SIG-M5 (cell line): ENCODE results near the gene DLGAP1.
"Not testable (repeated sequence)": the region's sequence is repeated elsewhere in the genome, so short reads cannot be mapped to it uniquely, and the experiment has no call there.

Experiments used
- DNase-seq: peaks from one replicate; lab custom pipeline; 2025; lab: John Stamatoyannopoulos, UW

Gene DLGAP1

DNA sequence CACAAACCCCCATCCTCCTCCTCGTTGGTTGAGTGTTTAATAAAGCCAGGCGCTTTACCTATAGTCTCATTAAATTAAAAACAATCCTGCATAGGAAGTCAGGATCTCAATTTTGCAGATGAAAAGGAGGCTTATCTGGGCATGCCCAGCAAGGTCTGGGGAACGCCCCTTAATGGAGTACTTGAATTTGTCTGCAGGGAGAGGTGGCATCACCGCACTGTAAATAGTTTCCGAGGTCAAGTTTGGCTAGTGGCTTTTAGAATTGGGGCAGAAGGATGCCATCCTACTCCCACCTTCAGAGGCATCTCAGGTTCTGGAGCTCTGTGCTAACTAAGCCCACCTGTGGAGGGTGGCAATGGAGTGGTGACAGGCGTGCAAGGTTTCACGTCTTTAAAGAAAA, 855.9 kb downstream of the DLGAP1 start:
- no peak for DNase-seq

DNA sequence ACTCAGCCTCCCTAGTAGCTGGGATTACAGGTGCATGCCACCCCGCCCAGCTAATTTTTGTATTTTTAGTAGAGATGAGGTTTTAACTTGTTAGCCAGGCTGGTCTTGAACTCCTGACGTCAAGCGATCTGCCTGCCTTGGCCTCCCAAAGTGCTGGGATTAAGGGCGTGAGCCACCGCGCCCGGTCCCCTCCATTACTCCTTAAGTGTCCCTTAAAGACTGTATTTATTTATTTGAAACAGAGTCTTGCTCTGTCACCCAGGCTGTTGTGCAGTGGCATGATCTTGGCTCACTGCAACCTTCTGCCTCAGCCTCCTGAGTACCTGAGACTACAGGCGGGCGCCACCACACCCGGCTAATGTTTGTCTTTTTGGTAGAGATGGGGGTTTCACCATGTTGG, 856.5 kb downstream of the DLGAP1 start:
- DNase-seq: no peak

DNA sequence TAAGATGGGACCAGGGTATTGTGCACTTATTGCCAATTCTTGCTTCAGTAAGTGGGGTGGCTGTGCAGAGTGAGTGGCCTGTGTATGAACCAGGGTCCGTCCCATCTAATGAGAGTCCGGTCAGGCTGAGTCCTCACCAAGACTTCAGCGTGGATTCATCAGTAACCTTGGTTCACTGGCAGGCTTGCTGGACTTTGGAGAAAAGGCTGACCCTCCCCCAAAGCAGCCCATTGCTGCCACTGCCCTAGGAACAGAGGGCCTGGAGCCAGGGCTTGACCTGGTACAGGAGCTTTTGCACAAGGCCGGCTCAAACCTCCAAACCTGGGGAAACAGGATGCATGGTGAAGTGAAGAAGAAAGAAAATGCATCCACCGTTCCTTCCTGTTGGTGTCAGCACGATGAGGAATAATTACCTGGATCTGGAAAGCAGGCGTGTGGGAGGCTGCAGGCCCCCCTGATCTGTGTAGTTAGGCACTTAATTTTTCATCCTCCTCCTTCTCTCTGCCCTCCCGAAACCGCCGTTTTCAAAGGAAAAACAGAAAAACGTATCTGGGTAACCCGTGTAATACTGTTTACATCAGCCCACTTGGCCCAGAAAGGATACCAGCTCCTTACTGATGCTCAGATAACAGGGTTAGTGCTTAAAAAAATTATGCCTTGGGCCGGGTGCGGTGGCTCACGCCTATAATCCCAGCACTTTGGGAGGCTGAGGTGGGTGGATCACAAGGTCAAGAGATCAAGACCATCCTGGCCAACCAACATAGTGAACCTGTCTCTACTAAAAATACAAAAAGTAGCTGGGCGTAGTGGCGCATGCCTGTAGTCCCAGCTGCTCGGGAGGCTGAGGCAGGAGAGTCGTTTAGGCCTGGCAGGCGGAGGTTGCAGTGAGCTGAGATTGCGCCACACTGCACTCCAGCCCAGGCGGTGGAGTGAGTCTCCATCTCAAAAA, 857.4 kb downstream of the DLGAP1 start:
- no peak for DNase-seq

DNA sequence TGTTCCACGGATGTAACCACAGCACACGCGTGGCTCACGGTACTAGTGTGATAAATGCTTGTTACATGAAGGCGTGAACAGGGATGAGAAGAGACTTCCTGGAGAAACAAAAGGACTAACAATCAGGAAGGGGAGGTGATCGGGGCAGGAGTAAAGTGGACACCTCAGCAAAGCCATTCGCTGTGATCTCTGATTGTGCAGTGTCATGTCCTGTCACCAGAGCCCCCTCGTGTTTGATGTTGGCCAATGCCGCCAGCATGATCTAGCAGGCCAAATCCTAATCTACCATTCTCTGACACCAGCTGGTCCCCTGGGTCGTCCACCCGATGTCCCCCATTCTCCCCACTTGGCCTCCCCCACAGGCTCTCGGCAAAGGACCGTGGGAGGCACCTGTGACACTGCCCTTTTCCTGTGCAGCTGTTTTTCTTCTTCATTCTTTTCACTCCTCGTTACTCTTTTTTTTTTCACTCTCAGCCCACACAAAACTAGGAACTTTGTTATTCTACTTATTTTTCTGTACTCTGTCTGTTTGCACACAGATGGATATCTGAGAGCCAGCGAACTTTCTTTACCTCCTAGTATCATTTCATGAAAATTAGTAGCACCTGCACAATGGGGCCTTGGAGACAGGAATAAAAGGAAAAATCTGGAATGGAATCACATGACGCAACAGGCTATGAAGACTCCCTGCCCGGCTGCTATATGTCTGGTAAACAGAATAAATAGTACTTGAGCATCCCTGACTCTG, 858.3 kb downstream of the DLGAP1 start:
- DNase-seq: no peak

DNA sequence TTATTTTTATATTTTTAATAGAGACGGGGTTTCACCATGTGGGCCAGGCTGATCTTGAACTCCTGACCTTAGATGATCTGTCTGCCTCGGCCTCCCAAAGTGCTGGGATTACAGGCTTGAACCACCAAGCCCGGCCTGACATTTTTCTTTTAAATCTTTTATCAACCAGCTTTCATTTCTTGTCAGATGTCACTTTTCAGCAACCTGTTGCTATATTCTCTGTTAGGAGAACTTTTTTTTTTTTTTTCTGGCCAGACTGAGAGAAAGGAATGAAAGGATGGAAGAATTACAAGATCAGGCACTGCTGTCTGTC, 858.8 kb downstream of the DLGAP1 start:
- DNase-seq: no peak

DNA sequence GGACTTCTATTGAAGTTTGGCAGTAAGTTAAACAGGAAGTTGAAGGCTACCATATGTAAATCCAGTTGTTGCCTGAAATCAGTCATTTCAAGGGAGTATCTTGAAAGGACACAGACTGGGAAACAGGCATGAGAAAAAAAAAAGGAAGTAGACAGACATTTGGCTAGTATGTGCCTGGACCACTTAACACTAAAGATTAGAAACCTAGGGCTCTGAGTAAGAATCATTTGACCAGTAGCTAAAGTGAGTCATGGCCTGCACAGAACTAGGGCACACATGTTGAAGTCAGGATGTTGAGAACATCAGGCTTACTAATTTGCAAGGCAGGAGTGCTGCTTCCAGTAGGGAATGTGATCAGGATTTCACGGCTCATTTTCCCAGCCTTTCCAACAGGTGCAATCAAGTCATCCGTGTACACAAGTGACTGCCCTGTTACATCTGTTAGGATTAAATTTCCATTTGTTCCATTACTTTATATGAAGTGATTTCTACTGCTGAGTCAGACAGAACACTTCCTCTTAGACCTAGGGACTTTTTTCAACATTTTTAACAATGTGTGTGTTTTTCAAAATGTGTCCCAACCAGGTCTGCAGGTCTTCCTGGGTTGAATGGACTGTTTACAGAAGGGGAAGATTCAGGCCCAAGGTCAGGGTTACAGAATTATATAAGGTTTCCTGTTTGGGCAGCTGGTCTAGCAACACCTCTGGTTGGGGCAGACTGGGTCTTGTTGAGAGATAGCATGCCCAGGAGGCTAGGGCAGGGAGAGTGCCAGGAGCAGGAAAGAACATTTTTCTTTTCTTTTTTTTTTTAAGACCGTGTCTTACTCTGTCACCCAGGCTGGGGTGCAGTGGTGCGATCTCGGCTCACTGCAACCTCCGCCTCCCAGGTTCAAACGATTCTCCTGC, 859.5 kb downstream of the DLGAP1 start:
- no peak for DNase-seq

DNA sequence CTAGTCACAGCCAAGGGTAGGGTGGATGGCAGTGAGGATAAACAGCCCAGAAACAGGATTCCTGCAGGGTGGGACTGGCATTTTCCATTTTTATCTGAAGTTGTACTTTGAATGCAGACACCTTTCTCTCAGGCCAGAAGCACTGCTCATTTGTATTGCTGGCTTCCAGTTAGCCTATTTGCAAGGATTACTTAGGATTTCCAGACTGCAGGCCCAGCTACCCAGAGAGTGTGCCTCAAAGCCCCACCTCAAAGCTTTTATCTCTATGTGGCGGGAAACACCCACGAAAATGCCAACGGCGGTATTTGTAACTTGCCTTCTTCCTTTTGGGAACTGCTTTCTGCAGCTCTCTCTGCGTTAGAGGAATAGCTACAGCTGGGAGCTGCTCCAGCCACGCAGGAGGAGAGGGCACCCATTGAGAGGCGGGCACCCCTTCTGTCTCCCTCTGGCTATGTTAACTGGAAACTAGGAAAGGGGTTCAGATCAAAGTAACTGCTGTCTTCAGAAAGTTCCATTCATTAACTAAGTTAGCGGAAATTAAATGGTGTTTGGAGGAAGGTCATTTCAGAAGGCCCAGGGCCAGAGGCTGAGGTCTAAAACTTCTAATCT, 860.2 kb downstream of the DLGAP1 start:
- no peak for DNase-seq

DNA sequence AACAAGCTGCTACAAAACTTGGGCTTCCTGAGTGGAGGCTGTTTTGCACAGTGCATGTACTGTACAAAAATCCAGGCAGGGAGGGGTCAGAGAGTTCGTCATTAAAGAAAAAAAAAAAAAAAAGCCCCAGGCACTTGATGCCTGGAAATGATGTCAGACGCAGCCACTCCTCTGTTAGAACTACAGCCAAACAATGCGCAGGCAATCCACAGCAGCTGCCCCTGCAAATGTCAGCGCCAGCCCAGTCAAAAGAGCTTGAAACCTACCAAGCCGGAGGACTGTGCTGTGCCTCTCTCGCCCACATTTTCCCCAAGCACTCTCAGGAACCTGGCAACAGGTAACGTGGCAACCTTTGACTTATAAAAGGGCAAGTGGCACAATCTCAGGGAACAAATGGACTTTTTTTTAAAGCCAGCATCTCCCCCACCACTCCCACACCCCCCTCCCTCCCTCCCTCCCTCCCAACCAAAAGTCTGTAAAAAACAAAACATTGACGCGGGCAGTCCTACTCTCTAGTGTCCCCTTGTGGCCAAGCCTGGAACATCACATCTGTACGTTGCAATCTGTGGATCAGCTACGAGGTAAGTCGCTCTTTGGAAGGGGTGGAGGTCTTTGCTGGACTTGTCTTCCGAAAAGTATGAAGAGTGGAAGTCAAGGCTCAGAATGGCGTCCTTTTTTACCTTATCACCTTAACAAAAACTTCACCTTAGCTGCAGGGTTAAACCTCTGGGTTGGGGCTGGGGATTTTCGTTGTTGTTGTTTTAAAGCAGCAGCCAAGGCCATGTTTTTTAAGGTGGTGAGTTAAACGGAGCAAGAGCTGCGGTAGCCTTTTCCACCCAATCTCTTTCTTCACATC, 861.0 kb downstream of the DLGAP1 start:
- no peak for DNase-seq

DNA sequence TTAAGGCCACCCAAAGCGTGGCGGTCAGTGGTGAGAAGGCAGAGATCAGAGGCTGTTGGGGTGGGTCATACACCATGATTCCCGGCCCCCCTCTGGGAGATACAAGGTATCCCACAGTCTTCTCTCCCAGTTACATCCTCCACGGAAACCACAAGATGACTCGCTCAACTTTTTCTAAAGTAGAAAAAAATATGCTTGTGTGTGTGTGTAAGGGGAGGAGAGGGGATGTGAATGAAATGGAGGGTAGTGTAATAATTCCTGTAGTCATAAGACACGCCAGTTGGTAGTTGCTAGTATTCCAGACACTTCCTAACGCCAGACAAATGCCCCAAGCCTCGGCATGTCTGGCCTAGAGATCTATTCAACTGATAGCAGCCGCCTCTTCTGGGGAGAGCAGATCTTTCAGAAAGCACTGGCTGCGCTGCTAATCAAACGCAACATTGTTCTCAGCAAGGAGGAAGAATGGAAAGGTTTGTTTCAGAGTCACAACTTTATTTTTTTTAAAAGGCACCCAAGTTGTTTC, 861.7 kb downstream of the DLGAP1 start:
- no peak for DNase-seq

DNA sequence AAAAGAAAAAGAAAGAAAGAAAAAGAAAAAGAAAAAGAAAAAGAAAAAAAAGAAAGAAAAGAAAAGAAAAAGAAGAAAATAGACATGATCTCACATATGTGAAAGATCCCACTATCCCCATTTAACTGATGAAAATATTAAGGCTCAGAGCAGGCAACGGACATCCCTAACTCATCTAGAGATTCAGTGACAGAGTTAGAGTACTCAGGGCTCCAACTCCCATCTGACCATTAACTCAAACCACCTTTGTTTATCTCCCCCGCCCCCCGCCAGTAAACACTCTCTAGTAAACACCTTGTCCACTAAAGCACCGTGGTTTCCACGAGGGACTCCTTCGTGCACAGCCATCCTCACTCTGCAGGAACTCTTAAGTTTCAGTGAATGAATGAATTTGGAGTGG, 862.2 kb downstream of the DLGAP1 start:
- no peak for DNase-seq

DNA sequence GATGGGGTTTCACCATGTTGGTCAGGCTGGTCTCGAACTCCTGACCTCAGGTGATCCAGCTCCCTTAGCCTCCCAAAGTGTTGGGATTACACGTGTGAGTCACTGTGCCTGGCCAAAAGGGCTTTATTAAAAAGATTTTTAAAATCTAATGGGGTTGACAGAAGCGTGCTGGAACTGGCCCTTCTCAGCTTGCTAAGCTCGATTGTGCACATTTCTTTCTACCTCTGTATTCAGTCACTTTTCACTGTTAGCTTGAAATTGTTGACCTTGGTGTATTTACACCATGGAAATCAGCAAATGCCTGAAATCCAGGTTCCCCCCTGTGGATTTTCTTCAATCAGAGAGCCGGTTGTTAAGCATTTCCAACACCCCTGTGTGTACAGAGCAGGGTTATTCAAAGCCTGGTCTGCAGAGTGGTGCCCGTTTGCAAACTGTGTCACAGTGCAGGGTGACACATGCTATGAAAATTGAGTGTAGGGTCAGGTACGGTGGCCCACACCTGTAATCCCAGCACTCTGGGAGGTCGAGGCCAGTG, 864.9 kb downstream of the DLGAP1 start:
- no peak for DNase-seq

DNA sequence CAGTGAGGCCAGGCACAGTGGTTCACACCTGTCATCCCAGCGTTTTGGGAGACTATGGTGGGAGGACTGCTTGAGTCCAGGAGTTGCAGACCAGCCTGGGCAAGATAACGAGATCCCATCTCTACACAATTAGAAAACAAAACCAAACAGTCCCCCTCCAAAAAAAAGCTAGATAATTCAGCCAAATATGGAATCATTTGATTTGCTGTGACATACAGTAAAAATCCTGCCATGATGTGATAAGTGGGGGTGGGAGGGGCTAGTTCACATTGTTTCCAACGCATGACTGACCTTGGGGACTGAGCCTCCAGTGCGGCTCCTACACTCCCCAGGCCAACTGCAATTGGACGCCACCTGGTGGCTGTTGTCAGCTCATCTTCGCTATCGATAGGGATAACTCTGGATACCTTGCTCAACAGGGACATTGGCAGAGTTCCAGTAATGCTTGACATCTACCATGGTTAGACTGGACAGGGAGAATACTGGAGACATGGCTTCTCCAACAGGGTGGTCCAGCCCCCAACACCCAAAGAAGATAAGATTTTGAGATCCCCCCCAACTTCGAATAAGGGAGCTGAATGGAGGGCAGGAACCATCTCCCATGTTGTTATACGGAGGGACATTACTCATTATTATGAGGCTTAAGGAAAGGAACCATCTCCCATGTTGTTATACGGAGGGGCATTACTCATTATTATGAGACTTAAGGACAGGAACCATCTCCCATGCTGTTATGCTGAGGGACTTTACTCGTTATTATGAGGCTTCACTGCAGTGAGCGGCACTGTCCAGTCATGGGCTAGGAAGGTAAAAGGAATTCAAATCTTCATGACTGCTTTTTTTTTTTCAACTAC, 869.2 kb downstream of the DLGAP1 start:
- DNase-seq: peak; percentile 18

DNA sequence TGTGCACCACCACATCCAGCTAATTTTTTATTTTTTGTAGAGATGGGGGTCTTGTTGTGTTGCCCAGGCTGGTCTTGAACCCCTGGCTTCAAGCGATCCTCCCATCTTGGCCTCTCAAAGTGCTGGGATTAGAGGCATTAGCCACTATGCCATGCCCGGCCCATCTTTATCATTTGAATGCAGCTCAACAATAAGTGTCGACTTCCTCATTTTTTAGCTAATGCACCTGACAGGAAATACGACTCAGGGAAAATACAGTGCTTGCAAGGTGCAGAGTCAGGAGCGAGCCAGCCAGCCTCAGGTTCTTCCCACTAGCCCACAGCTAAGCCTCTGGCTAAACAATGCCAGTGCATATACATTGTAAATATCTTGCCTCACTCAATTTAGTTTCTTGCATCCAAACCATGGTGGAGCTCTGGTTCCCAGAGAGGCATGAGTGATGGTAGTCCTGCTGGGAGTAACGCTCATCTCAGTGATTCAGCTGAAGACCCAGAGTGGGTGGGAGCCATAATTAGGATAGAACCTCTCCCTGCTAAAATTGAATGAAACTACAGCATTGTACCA, 870.1 kb downstream of the DLGAP1 start:
- no peak for DNase-seq

DNA sequence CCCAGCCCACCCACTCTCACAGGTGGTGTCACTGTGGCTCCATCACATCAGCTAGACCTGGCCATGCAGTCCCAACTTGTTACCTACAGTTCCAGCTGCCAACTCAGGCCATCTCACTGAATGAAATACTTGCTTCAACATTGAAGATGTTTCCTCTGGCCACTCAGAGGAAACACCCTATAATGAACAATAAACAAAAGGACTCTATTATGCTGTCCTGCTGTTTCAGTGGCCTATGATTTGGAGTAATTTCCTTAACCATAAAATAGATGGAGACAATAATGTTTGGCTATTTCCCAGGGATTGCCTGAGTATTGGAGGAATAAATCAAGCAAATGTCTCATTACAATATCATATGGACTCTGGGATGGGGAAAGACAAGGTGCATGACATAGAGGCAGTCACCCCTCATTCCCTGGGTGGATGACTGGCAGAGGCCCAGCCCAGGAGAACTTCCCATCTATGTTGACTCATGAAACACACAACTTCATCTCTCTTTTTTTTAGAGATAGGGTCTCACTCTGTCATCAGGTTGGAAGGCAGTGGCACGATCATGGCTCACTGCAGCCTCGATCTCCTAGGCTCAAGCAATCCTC, 870.7 kb downstream of the DLGAP1 start:
- DNase-seq: no peak

DNA sequence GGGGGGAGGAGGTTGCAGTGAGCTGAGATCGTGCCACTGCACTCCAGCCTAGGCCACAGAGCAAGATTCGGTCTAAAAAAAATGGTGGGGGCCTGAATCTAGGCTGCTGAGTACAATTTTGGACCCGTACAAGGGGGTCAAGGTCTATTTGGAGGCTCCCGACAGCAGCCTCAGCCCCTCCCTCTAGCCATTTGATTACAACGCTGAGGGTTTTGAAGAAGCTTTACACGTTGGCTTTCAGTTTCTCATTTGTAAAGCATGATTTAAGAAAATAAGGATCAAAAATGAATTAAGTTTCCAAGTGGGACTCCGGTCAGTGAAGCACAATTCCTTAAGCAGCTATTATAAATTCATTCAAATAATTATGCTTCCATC, 871.2 kb downstream of the DLGAP1 start:
- DNase-seq: no peak

DNA sequence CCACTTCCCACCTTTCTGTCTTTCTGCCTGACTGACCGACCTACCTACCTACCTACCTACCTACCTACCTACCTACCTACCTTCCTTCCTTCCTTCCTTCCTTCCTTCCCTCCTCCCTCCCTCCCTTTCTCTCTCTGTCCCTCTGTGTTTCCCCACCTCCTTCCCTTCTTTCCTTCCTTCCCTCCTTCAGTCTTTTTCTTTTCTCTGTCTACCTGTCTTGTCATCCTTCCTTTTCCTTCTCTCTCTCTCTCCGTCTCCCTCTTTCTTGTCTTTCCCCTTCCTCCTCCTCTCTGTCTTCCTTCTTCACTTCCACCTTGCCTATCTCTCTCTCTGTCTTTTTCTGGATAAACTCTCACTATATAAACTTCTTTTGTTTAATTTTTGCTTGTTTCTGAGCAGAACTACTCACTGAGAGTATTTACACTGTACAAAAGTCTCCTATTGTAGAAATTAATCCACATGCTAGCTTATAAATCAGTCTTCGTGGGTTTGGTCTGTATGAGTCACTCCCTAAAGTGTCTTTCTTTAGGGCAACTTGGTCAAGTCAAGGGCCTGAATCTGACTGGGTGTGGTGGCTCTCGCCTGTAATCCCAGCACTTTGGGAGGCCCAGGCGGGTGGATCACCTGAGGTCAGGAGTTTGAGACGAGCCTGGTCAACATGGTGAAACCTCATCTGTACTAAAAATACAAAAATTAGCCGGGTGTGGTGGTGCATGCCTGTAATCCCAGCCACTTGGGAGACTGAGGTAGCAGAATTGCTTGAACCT, 871.8 kb downstream of the DLGAP1 start:
- not testable (repeated sequence) for DNase-seq

DNA sequence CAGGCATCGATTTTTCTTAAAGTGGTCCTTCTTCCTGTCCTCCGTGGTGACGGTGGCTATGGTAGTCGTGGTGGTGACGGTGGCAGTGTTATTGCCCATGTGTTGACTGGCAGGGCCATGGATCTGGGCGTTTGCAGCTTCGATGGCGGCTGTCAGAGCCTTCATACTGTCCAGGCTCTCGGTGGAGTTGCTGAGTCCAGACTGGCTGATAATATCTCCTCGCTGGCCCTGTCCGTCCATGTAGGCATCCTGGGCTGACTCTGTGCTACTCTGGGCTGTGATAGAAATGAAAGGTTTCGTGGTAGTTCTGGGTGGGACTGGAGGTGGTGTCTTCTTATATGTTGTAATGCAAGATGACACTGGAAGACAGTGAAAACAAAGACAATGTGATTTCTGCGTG, 873.2 kb downstream of the DLGAP1 start:
- no peak for DNase-seq

DNA sequence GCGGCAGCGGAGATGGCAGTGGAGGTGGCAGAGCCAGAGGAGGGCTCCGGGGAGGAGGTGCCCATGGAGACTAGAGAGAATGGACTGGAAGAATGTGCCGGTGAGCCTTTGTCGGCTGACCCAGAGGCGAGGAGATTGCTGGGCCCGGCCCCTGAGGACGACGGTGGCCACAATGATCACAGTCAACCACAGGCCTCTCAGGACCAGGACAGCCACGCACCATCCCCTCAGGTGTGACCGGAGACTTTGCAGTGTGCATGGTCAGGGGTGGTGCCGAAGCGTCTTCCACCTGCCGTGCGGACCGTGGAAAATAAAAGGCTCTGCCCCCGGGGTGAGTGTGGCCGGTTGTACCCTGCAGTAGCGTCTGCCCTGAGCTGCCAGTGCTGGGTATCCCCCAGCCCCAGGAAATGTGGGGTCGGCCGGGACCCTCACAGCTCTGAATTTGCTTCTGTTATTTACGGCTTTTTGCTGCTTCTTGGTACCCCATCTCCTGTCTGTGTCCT, 874.5 kb downstream of the DLGAP1 start:
- not testable (repeated sequence) for DNase-seq
